Activated CD4-positive, CD25-positive, alpha-beta regulatory T cell treated with anti-CD3 and anti-CD28 coated beads, Interleukin-2, amount 50 U/mL, for 16 hours (primary cell): ENCODE data around the gene ZNF438.

Experiments
- DNase-seq: peaks from one replicate; pipeline ENCODE4 v3.0.0-alpha.2; 2020; ENCODE audit warnings: low read depth, low spot score

Gene ZNF438

GRCh38 chr10:30828164-30828563, 203.5 kb downstream of the ZNF438 start:
- DNase-seq = no peak

- no peak for DNase-seq
Measured at GRCh38 chr10:30827531-30828120, 204.0 kb downstream of the ZNF438 start.

- DNase-seq = no peak
Measured at GRCh38 chr10:30826679-30827078, 205.0 kb downstream of the ZNF438 start.

GRCh38 chr10:30825495-30825894, 206.2 kb downstream of the ZNF438 start:
- no peak for DNase-seq

GRCh38 chr10:30825022-30825421, 206.6 kb downstream of the ZNF438 start:
- no peak for DNase-seq

GRCh38 chr10:30823651-30824050, 208.0 kb downstream of the ZNF438 start:
- DNase-seq = no peak

GRCh38 chr10:30822693-30823465, 208.8 kb downstream of the ZNF438 start:
- no peak for DNase-seq

- no peak for DNase-seq
Measured at GRCh38 chr10:30821994-30822692, 209.5 kb downstream of the ZNF438 start.

- no peak for DNase-seq
Measured at GRCh38 chr10:30821261-30821993, 210.2 kb downstream of the ZNF438 start.

GRCh38 chr10:30820261-30820991, 211.2 kb downstream of the ZNF438 start:
- DNase-seq = no peak

- no peak for DNase-seq
Measured at GRCh38 chr10:30819341-30820181, 212.1 kb downstream of the ZNF438 start.

GRCh38 chr10:30818854-30819253, 212.8 kb downstream of the ZNF438 start:
- no peak for DNase-seq

- DNase-seq = no peak
Measured at GRCh38 chr10:30818010-30818660, 213.5 kb downstream of the ZNF438 start.

GRCh38 chr10:30817541-30817940, 214.1 kb downstream of the ZNF438 start:
- DNase-seq = no peak

GRCh38 chr10:30816820-30817171, 214.9 kb downstream of the ZNF438 start:
- no peak for DNase-seq

- no peak for DNase-seq
Measured at GRCh38 chr10:30816159-30816819, 215.4 kb downstream of the ZNF438 start.

GRCh38 chr10:30813872-30814481, 217.7 kb downstream of the ZNF438 start:
- DNase-seq = no peak

GRCh38 chr10:30812018-30812851, 219.4 kb downstream of the ZNF438 start:
- DNase-seq = no peak
